IPS-18c (cell line): ENCODE data around the gene CABP7.

Source experiments
- H3K4me3 ChIP-seq: 2 replicates; pipeline ENCODE4 v1.7.0; 2013; ENCODE audit warnings: low read depth, mild to moderate bottlenecking, low read length, moderate library complexity; ENCODE audit not compliant: insufficient read depth
- H3K9me3 ChIP-seq: one replicate; pipeline ENCODE4 v1.6.1; 2013; ENCODE audit warnings: mild to moderate bottlenecking, low read length, moderate library complexity; ENCODE audit not compliant: control insufficient read depth, insufficient read depth

CABP7 gene

GRCh38 chr22:29733362-29734201, 13.8 kb downstream of the CABP7 start:
- Histone ChIP-seq H3K4me3 (no peak overlapping the region), H3K9me3 (no peaks in the 10 kb centered on the region)

- no peaks in the 10 kb centered on the region for H3K9me3 ChIP-seq
- no peak overlapping the region for H3K4me3 ChIP-seq
Observed at GRCh38 chr22:29734406-29734805, 14.6 kb downstream of the CABP7 start.

GRCh38 chr22:29734838-29735237, 15.0 kb downstream of the CABP7 start:
- Histone ChIP-seq H3K9me3 (no peaks in the 10 kb centered on the region), H3K4me3 (no peak overlapping the region)

DNA sequence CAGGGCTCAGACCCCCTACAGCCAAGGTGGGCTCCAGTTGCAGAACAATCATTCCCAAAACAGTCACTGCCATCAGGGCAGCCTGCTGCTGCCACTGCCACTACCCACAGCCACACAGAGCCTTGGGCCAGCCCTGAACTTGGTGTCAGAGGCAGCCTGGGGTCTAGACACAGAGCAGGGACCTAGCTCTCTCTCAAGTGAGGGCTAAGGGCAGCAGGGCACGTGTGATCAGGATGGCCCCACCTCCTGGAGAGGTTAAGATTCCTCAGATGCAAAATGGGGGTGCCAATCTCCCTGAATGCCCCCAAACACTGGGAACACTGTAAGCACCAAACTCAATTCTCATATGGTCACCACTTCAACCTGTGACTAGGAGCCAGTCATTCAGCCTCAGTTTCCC, 15.6 kb downstream of the CABP7 start:
- Histone ChIP-seq H3K4me3 (no peak overlapping the region; the same call in 1 of the 2 replicates), H3K9me3 (no peaks in the 10 kb centered on the region)

- Histone ChIP-seq H3K4me3 (no peak overlapping the region), H3K9me3 (no peaks in the 10 kb centered on the region)
Observed at GRCh38 chr22:29737251-29738117, 17.7 kb downstream of the CABP7 start.

DNA sequence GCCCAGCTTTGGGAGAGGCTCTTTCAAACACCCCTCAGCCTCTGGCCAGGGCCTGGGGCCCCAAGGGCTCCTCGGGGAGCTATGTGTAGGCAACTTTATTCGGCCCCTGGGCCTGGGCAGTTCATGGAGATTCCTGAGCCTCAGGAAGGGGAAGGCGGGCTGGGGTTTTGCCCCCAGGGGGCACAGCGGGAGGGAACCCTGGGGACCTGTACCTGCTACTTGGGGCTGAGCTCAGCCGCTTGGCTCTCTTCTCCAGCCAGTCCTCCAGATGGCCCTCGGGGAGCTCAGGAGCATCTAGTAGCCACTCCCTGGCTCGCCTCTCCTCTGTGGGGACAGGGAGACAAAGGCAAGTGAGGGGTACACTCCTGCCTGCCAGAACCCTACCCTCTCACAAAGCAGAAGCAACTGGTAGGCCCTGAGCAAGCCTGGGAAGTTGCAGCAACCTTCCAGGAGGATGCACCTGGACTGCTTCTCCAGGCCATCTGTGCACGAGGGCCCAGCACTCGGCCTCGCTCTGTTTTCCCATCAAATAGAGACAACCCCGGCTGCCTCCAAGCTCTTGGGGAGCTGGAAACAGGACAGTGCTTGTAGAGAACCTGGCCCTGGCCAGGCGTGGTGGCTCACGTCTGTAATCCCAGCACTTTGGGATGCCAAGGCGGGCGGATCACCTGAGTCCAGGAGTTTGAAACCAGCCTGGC, 18.5 kb downstream of the CABP7 start:
- H3K4me3 ChIP-seq, result no peak overlapping the region
- H3K9me3 ChIP-seq, result no peaks in the 10 kb centered on the region

GRCh38 chr22:29739346-29739875, 19.6 kb downstream of the CABP7 start:
- no peak overlapping the region for H3K4me3 ChIP-seq
- H3K9me3 ChIP-seq, result no peaks in the 10 kb centered on the region

- no peak overlapping the region for H3K4me3 ChIP-seq
- no peaks in the 10 kb centered on the region for H3K9me3 ChIP-seq
Observed at GRCh38 chr22:29740216-29740615, 20.4 kb downstream of the CABP7 start.

DNA sequence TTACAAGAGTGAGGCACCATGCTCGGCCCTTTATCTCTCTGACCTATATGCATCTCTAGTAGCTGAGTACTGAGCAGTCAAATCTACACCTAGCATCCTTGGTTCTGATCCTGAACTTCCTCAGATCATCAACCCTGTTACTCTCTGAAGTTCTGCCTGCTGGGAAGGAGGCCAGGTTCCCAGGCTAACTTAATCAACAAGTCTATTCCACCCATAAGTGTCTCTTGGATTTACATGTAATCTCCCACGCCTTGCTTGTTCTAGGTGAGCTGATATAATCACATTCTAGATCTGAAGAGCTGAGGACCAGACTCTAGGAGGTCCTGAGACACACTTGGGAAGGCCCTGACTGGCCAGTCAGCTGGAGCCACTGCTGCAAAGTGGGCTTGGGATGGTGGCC, 22.1 kb downstream of the CABP7 start:
- Histone ChIP-seq H3K4me3 (no peak overlapping the region), H3K9me3 (no peaks in the 10 kb centered on the region)

- H3K4me3 ChIP-seq, result no peak overlapping the region
- no peaks in the 10 kb centered on the region for H3K9me3 ChIP-seq
Observed at GRCh38 chr22:29742326-29742725, 22.5 kb downstream of the CABP7 start.

- peaks cover 2% of the 10 kb centered on the region for H3K9me3 ChIP-seq
- H3K4me3 ChIP-seq, result no peak overlapping the region
Observed at GRCh38 chr22:29744902-29745301, 25.1 kb downstream of the CABP7 start.

DNA sequence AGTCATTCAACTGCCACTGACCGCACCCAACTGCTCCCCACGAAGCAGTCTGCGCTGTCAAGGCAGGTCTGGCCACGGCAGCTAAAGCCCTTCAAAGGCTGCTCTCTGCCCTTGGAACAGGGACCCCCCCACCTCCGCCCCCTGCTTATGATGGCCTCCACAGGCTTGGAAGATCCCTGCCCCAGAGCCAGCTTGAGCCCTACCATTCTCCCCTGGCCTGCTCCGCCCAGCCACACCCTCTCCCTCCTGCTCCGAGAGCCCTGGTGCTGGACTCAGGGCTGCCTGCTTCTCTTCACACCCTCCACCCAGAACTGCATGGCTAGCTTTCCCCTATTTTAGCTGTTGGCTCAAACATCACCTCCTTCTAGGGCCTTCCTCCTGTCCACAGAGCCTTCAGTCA, 28.0 kb downstream of the CABP7 start:
- no peak overlapping the region for H3K4me3 ChIP-seq

DNA sequence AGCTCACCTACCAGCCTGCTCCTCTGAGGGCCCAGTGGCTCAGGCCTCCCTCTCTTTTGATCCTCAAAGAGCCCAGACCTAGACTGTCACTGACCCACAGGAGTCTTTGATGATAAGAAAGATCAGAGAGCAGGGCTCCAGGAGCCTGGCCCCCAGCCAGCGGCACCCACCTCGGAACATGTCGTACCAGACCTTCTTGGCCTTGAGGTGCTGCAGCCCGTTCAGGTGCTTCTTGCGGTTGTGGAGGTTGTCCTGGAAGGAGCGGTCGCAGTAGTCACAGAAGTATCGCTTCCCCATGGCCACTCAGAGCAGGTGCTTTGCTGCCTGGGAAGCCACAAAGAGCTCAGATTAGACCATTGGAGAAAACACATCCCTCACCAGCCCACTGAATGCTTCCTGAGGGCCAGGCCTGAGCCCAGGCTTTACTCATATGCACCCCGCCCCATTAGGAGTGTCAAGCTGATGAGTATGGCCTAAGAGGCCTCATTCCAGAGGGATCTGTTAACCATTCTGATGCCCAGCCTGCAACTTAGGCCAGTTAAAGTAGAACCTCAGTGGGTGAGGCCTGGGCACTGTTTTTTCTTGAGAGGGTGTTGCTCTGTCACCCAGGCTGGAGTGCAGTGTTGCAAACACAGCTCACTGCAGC, 28.6 kb downstream of the CABP7 start:
- H3K4me3 ChIP-seq, result no peak overlapping the region
- peaks cover 4% of the 10 kb centered on the region for H3K9me3 ChIP-seq

More for the DNA sequence above, 28.0 kb downstream of the CABP7 start:
- H3K9me3 ChIP-seq, result peaks cover 4% of the 10 kb centered on the region

GRCh38 chr22:29750029-29750428, 30.2 kb downstream of the CABP7 start:
- no peak overlapping the region for H3K4me3 ChIP-seq
- peaks cover 4% of the 10 kb centered on the region for H3K9me3 ChIP-seq

DNA sequence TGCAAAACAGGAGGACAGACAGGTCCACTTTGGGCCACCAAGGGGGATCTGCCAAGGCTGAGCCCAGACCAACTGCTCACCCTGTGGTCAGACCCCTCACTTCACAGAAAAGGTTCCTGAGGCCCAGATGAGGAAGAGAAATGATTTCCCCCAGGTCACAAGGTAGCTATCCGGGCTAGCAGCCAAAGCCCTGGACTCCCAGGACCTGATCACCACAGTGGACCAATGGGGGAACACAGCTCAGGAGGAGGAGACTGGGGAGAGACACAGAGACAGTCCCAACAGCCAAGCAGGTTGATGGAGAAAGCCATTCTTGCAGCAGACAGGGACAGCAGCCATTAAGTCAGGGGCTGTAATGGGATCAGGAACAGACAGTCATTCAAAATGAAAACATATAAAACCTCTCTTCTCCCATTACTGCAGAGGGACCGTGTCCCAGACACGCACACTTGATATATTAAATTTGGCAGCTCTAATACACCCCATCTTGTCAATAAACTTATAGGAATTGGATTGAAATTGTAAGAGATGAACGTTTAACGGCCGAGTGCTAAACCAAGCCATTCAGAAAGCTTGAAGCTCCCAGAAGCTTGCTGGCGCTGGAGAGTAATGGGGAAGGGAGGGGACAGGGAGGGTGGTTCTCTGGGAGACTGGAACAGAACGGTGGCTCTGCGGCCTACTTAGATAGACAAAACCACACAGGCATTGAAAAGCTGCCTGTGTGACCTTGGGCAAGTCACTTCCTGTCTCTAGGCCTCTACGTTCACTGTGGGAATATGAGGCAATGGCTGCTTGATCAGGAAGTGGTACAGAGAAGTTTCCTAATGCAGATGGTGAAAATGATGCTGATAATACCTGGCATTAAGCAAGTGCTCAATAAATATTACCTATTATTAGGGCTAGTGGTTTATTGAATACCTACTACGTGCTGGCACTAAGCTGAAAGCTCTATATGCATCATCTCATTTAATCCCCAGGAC, 31.0 kb downstream of the CABP7 start:
- Histone ChIP-seq H3K9me3 (peaks cover 4% of the 10 kb centered on the region), H3K4me3 (no peak overlapping the region)

DNA sequence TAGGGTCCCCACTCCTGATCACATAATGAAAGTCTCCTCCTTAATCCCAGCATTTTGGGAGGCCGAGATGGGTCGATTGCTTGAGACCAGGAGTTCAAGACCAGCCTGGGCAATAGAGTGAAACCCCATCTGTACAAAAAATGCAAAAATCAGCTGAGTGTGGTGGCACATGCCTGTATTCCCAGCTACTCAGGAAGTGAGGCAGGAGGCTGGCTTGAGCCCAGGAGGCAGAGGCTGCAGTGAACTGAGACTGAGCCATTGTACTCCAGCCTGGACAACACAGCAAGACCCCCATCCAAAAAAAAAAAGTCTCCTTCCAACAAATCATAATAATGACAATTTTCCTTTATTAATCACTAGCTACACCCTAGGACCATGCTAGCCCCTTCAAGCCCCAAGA, 31.9 kb downstream of the CABP7 start:
- Histone ChIP-seq H3K9me3 (peaks cover 4% of the 10 kb centered on the region), H3K4me3 (no peak overlapping the region)
